Fibroblast of skin of abdomen (primary cell): ENCODE measurements around the gene SHTN1.

ENCODE experiments used
- DNase-seq: peaks from one replicate; pipeline ENCODE4 v3.0.0-alpha.2; 2013

SHTN1 gene

DNA sequence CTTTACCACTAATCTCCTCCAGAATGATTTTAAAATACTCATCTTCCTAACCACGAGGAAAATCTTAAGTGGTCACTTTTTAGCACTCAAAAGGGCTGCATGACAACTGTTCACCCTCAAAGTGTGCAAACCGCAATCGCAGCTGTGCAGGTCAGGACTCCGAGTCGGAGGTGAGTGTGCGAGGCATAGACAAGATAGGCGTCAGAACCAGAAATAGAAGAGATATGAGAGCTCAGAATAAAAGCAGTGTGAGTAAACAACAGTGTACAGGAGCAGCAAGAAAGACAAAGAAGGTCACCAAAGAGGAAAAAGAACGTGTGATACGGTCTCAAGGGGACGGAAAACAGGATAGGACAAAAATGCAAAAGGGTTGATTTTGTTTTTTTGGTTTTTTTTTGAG, 173.2 kb downstream of the SHTN1 start:
- DNase-seq, result no peak
